HG03354 (cell line): Measurements from ENCODE around the gene COPE.

Experiments
- ATAC-seq: cut with Tn5 transposase; IDR thresholded peaks from one replicate; pipeline ENCODE4 v1.9.1; 2021; ENCODE audit warnings: mild to moderate bottlenecking; ENCODE audit not compliant: unreplicated experiment, poor library complexity, severe bottlenecking

COPE gene

DNA sequence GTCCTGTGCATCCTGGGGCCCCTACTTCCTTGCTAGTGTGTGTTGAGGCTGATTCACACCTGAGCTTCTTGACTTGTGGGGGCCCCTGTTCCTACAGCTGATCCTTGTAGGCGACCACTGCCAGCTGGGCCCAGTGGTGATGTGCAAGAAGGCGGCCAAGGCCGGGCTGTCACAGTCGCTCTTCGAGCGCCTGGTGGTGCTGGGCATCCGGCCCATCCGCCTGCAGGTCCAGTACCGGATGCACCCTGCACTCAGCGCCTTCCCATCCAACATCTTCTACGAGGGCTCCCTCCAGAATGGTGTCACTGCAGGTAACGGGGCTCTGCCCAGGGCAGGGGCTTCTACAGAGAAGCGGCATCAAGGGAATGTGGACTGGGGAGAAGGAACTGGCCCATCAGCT is 62.0 kb downstream of the COPE start:
- ATAC-seq, result no peak

DNA sequence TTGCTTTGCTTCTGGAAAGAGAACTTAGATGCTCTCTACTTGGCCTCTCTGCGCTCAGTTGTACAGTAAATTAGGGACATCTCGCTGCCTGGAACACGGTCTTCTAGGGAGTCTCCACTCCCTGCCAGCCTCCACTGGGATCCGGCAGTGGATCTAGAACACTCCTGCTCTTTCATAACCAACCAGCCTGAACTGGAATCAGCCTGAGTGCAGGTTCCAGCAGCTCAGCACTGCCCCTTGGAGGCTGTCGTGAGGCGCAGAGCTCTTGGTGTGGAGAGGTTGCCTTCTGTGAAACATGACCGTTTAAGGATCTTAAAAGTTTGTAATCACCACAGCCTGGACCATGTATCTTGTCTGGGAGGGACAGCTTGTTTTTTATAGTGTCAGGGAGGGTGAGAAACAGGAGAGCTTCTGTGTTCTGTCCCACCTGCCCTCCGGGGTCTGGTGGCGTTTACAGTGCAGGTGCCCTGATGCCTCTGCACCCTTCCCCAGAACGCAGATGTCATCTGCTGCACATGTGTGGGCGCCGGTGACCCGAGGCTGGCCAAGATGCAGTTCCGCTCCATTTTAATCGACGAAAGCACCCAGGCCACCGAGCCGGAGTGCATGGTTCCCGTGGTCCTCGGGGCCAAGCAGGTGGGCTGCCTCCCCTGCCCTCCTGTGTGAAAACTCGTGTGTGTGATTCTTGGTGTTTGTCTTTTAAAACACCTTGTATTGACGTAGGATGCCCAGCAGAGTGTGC is 62.6 kb downstream of the COPE start:
- no peak for ATAC-seq

DNA sequence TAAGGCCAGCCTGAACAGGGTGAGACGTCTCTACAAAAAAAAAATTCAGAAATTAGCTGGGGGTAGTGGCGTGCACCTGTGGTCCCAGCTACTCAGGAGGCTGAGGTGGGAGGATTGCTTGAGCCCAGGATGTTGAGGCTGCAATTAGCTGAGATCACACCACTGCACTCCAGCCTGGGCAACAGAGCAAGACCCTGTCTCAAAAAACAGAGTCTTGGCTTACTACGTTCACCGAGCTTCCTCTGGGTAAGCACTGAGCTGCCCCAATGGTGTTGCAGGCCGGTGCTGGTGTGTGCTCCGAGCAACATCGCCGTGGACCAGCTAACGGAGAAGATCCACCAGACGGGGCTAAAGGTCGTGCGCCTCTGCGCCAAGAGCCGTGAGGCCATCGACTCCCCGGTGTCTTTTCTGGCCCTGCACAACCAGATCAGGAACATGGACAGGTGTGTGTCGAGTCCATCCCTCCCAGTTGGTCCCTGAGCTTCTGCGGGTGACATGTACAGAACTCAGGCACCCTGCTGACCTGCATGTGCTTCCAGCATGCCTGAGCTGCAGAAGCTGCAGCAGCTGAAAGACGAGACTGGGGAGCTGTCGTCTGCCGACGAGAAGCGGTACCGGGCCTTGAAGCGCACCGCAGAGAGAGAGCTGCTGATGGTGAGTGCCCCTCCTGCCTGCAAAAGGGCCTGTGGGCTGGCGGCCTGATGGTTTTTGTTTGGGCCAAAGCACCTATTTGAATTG is 63.4 kb downstream of the COPE start:
- ATAC-seq, result no peak

DNA sequence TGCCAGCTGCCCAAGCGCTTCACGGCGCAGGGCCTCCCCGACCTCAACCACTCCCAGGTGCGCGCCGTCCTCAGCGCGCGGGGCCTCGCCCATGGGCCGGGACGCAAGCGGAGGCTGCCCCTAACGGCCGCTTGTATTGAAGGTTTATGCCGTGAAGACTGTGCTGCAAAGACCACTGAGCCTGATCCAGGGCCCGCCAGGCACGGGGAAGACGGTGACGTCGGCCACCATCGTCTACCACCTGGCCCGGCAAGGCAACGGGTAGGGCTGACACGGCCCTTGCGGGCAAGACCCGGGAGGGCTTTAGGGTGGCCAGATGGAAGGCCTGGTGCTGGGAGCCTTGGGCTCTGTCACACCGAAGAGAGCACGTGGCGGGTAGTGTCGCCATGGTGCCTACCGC is 64.2 kb downstream of the COPE start:
- no peak for ATAC-seq

DNA sequence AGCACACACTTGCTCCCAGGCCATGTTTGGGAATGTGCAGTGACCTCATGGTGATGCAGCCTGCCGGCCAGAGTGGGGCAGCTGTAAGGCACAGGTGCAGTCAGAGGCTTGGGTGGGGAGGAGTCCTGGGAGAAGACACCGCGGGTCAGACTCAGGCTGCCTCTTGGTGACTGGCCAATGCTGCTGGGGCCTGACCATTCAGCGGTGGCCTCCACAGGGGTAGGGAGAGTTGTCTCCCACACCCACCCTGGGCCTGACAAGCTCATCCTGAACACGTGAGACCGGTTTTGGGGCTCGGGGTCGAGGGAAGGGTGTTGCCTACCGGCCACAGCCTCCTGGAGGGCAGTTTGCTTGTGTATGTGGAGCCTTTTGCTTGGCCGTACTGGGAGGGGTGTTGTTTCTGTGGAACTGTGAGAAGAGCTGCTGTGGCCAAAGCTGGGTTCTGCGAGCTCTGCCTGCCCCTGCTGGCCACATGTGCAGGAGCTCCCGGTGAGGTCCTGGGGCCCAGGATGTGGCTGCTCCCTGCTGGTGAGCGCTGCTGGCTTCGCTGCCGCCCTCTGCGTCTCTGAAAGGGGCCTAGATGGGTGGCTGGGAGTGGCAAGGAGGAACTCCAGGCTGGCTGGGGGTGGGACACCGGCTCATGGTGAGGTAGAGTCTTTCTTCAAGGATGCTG is 65.3 kb downstream of the COPE start:
- no peak for ATAC-seq

DNA sequence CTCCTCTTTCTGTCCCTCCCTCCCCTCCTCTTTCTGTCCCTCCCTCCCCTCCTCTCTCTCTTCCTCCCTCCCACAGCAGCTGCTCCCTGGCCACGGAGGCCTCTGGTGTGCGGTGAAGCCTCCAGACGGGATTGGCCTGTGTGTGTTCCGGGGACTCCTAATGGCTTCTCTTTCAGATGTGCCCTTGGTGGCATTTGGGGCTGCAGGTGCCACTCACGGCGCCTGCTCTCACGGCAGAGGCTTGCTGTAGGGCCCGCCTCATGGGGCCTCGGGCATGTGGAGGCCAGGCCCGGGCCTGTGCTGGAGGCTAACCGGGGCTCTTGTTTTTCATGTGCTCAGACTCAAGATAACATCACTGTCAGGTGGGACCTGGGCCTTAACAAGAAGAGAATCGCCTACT is 66.5 kb downstream of the COPE start:
- ATAC-seq, result no peak

DNA sequence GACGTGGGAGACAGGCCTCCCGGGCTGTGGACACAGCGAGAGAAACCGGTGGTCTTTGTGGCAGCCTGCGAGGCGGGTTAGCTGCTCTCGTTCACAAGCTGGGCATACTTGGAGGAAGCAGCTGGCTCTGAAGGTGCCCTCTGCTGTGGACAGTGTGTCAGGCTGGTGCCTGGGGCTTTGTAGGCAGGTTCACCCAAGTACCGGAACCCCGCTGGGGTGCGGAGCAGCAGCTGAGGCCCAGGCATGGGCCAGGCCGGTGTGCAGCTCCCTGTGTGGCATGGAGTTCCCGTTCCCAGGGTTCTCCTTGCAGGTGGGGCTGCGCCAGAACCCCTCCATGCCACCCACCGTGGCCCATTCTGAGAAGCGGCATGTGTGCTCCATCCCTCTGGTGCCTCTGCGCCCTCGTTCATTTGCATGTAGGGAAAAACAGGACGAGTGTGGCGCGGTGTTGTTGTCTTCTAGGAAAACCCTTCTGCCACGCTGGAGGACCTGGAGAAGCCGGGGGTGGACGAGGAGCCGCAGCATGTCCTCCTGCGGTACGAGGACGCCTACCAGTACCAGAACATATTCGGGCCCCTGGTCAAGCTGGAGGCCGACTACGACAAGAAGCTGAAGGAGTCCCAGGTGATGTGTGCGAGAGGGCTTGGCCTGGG is 67.4 kb downstream of the COPE start:
- no peak for ATAC-seq

DNA sequence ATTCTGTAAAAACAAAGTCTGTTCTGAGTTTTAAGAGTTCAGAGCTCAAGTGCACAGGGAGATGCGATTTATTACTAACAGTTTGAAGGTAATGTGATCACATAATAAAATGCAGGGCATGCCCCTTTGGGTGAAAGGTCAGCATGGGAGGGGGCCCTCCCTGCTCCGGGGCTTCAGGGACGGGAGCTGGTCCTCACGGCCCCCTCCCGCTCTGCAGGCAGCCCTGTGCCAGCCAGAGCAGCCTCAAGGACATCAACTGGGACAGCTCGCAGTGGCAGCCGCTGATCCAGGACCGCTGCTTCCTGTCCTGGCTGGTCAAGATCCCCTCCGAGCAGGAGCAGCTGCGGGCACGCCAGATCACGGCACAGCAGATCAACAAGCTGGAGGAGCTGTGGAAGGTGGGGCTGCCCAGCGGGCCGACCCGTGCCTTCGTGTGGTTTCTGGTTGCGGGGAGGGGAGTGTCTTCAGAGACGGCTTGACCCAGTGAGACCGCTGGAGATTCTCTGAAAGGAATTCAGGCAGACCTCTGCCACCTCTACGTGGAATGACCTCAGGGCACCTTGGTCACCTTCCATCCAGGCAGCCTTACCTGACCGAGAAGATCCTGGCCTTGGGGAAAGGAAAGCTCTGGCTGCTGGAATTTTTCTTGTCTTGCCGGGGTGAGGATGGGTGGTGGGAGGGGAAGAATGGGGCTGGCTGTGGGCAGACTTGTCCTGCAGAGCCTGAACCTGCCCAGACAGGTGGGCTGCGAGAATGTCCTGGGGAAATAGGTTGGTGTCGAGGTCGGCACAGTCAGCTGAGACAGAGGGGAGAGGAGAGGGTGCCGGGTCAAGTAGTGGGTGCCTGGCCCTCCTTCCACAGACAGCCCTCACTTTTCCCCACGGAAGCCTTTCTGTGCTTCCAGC is 68.5 kb downstream of the COPE start:
- no peak for ATAC-seq

DNA sequence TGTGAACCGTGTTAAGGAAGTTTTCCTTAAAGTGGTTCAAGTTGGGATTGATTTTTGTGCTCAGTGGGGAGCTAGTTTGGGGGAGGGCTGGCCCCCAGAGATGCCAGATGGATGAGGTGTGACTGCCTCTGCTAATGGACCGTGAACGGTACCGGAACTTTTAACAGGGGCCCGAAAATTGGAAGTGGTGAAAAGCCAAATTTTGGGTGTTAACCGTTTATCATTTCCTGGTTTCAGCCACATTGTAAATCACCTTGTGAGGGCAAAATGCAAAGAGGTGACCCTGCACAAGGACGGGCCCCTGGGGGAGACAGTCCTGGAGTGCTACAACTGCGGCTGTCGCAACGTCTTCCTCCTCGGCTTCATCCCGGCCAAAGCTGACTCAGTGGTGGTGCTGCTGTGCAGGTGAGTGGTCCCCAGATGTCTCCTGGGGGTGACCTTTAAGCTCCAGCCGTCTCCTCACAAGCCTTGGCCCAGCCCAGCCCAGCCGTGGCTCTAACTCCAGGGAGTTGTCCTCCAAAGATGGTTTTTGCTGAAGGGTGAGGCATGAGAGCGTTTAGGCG is 69.3 kb downstream of the COPE start:
- ATAC-seq, result no peak
